GM19238 (cell line): Measurements from ENCODE around the gene SOD3.

Experiments
- DNase-seq: peaks from one replicate; pipeline ENCODE4 v3.0.0; 2011; ENCODE audit warnings: low spot score; ENCODE audit not compliant: insufficient read length

The SOD3 gene

GRCh38 chr4:24840826-24841543 lies 45.6 kb downstream of the SOD3 start:
- no peak for DNase-seq

GRCh38 chr4:24842356-24842755 lies 47.0 kb downstream of the SOD3 start:
- no peak for DNase-seq

- no peak for DNase-seq
These were observed 47.7 kb downstream of the SOD3 start for GRCh38 chr4:24843096-24843495.

DNA sequence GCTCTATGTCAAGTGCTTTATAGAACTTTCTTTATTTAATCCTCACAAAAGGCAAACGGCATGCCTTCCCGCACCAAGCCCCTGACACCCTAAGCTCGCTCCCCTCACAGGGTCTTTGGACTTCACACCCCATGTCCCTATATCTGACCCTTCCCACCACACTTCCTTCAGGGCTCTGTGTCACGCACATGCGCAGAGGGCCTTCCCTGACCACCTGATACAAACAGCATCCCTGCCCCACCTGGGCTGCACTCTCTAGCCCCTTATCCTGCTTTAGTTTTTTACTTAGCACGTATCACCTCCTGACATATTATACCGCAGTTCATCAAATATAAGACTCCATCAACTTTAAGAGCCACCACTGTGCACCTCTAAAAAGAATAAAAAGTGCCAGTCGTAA lies 49.8 kb downstream of the SOD3 start:
- no peak for DNase-seq

- no peak for DNase-seq
These were observed 50.5 kb downstream of the SOD3 start for GRCh38 chr4:24845902-24846301.

GRCh38 chr4:24846716-24847115 lies 51.3 kb downstream of the SOD3 start:
- no peak for DNase-seq

GRCh38 chr4:24849351-24849750 lies 54.0 kb downstream of the SOD3 start:
- no peak for DNase-seq

GRCh38 chr4:24849756-24850155 lies 54.4 kb downstream of the SOD3 start:
- DNase-seq, result no peak
